ENCODE results near the gene TET2. TPM values are rescaled to one million over a fixed set of nuclear protein-coding genes. Genes with fewer than 3 reads are reported as not detected.

The TET2 gene
- total RNA-seq, 1 experiment from 2014 or later = 7.0 TPM

DNA sequence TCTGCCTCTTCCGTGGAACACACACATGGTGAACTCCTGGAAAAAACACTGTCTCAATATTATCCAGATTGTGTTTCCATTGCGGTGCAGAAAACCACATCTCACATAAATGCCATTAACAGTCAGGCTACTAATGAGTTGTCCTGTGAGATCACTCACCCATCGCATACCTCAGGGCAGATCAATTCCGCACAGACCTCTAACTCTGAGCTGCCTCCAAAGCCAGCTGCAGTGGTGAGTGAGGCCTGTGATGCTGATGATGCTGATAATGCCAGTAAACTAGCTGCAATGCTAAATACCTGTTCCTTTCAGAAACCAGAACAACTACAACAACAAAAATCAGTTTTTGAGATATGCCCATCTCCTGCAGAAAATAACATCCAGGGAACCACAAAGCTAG is 87.9 kb downstream of the TET2 start:
- Histone ChIP-seq H3K4me1 (ENCODE audit: control insufficient read depth, insufficient read depth, low read length) (no peaks in the 10 kb centered on the region), H3K9me3 (ENCODE audit: control insufficient read depth, insufficient read depth, low read depth, low read length) (no peaks in the 10 kb centered on the region), H3K36me3 (ENCODE audit: control insufficient read depth, insufficient read depth, low read length) (no peaks in the 10 kb centered on the region), H3K27me3 (ENCODE audit: control insufficient read depth, insufficient read depth, low read length) (no peaks in the 10 kb centered on the region), H3K4me3 (ENCODE audit: low read depth in 2 of 2, low read length in 2 of 2) (no peak overlapping the region), H3K27ac (ENCODE audit: low read length) (no peak overlapping the region)
- in situ Hi-C loops (cut with HindIII; ENCODE audit: low pct_unique_long_range_greater_than_20kb, low sequenced_read_pairs) = no loop called here
- DNase-seq (ENCODE audit: low read depth, low spot score) (no peak), ATAC-seq (no peak)
- ChIA-PET CTCF (no interaction called here), POLR2A (no interaction called here)
- TF ChIP-seq, protein P1, sequence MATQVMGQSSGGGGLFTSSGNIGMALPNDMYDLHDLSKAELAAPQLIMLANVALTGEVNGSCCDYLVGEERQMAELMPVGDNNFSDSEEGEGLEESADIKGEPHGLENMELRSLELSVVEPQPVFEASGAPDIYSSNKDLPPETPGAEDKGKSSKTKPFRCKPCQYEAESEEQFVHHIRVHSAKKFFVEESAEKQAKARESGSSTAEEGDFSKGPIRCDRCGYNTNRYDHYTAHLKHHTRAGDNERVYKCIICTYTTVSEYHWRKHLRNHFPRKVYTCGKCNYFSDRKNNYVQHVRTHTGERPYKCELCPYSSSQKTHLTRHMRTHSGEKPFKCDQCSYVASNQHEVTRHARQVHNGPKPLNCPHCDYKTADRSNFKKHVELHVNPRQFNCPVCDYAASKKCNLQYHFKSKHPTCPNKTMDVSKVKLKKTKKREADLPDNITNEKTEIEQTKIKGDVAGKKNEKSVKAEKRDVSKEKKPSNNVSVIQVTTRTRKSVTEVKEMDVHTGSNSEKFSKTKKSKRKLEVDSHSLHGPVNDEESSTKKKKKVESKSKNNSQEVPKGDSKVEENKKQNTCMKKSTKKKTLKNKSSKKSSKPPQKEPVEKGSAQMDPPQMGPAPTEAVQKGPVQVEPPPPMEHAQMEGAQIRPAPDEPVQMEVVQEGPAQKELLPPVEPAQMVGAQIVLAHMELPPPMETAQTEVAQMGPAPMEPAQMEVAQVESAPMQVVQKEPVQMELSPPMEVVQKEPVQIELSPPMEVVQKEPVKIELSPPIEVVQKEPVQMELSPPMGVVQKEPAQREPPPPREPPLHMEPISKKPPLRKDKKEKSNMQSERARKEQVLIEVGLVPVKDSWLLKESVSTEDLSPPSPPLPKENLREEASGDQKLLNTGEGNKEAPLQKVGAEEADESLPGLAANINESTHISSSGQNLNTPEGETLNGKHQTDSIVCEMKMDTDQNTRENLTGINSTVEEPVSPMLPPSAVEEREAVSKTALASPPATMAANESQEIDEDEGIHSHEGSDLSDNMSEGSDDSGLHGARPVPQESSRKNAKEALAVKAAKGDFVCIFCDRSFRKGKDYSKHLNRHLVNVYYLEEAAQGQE (IDR thresholded peaks at IDR 0.05; ENCODE audit: insufficient read depth in 1 of 2, low read depth in 2 of 2, low read length in 1 of 2) = no peak
- TF ChIP-seq POLR2AphosphoS5 (IDR thresholded peaks at IDR 0.05; ENCODE audit: low read depth, low read length) (no peak), SIN3A (IDR thresholded peaks at IDR 0.05; ENCODE audit: borderline replicate concordance, insufficient read depth, low read depth, low read length) (no peak), TCF7L2 (IDR thresholded peaks at IDR 0.05; ENCODE audit: low read depth, low read length) (no peak)
- TF ChIP-seq, protein P2, sequence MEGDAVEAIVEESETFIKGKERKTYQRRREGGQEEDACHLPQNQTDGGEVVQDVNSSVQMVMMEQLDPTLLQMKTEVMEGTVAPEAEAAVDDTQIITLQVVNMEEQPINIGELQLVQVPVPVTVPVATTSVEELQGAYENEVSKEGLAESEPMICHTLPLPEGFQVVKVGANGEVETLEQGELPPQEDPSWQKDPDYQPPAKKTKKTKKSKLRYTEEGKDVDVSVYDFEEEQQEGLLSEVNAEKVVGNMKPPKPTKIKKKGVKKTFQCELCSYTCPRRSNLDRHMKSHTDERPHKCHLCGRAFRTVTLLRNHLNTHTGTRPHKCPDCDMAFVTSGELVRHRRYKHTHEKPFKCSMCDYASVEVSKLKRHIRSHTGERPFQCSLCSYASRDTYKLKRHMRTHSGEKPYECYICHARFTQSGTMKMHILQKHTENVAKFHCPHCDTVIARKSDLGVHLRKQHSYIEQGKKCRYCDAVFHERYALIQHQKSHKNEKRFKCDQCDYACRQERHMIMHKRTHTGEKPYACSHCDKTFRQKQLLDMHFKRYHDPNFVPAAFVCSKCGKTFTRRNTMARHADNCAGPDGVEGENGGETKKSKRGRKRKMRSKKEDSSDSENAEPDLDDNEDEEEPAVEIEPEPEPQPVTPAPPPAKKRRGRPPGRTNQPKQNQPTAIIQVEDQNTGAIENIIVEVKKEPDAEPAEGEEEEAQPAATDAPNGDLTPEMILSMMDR (IDR thresholded peaks at IDR 0.05) = no peak
- no TSS peak for BruUV-seq (replicated peaks)
- intact Hi-C loops (cut with micrococcal nuclease; ENCODE audit: unreplicated experiment) = no loop called here

DNA sequence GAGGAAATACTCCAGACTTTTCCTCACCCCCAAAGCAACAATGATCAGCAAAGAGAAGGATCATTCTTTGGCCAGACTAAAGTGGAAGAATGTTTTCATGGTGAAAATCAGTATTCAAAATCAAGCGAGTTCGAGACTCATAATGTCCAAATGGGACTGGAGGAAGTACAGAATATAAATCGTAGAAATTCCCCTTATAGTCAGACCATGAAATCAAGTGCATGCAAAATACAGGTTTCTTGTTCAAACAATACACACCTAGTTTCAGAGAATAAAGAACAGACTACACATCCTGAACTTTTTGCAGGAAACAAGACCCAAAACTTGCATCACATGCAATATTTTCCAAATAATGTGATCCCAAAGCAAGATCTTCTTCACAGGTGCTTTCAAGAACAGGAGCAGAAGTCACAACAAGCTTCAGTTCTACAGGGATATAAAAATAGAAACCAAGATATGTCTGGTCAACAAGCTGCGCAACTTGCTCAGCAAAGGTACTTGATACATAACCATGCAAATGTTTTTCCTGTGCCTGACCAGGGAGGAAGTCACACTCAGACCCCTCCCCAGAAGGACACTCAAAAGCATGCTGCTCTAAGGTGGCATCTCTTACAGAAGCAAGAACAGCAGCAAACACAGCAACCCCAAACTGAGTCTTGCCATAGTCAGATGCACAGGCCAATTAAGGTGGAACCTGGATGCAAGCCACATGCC is 89.7 kb downstream of the TET2 start:
- no peaks in the 10 kb centered on the region for H3K9me3 ChIP-seq (ENCODE audit: control insufficient read depth, insufficient read depth, low read depth, low read length)
- no peaks in the 10 kb centered on the region for H3K4me1 ChIP-seq (ENCODE audit: control insufficient read depth, insufficient read depth, low read length)
- no peak overlapping the region for H3K27ac ChIP-seq (ENCODE audit: low read length)
- ATAC-seq = no peak
- H3K36me3 ChIP-seq (ENCODE audit: control insufficient read depth, insufficient read depth, low read length) = no peaks in the 10 kb centered on the region
- intact Hi-C loops (cut with micrococcal nuclease; ENCODE audit: unreplicated experiment) (no loop called here), in situ Hi-C loops (cut with HindIII; ENCODE audit: low pct_unique_long_range_greater_than_20kb, low sequenced_read_pairs) (no loop called here)
- no TSS peak for BruUV-seq (replicated peaks)
- TF ChIP-seq, protein P1 (IDR thresholded peaks at IDR 0.05; ENCODE audit: insufficient read depth in 1 of 2, low read depth in 2 of 2, low read length in 1 of 2) = no peak
- TF ChIP-seq POLR2AphosphoS5 (IDR thresholded peaks at IDR 0.05; ENCODE audit: low read depth, low read length) (no peak), SIN3A (IDR thresholded peaks at IDR 0.05; ENCODE audit: borderline replicate concordance, insufficient read depth, low read depth, low read length) (no peak), TCF7L2 (IDR thresholded peaks at IDR 0.05; ENCODE audit: low read depth, low read length) (no peak)
- TF ChIP-seq, protein P2 (IDR thresholded peaks at IDR 0.05) = no peak
- no peak for DNase-seq (ENCODE audit: low read depth, low spot score)
- H3K4me3 ChIP-seq (ENCODE audit: low read depth in 2 of 2, low read length in 2 of 2) = no peak overlapping the region
- ChIA-PET CTCF (no interaction called here), POLR2A (no interaction called here)
- H3K27me3 ChIP-seq (ENCODE audit: control insufficient read depth, insufficient read depth, low read length) = no peaks in the 10 kb centered on the region

Measured in Panc1 (cell line).